ENCODE data around the gene DLX5. TPM values are rescaled to one million over a fixed set of nuclear protein-coding genes. Genes with fewer than 3 reads are reported as not detected.

DLX5 gene
- total RNA-seq, 1 experiment from 2014 or later = not detected

GRCh38 chr7:97013134-97013844, 11.3 kb downstream of the DLX5 start (continued):
- no peak for TF ChIP-seq STAT6 (CRISPR knock-in tag; conservative IDR thresholded peaks at IDR 0.05; ENCODE audit: low read depth)
- TF ChIP-seq GRHL2 (CRISPR knock-in tag; IDR thresholded peaks at IDR 0.05; ENCODE audit: insufficient replicate concordance, severe bottlenecking) = no peak
- no peak for TF ChIP-seq ZMAT4 (CRISPR knock-in tag; IDR thresholded peaks at IDR 0.05)
- TF ChIP-seq, protein P1, sequence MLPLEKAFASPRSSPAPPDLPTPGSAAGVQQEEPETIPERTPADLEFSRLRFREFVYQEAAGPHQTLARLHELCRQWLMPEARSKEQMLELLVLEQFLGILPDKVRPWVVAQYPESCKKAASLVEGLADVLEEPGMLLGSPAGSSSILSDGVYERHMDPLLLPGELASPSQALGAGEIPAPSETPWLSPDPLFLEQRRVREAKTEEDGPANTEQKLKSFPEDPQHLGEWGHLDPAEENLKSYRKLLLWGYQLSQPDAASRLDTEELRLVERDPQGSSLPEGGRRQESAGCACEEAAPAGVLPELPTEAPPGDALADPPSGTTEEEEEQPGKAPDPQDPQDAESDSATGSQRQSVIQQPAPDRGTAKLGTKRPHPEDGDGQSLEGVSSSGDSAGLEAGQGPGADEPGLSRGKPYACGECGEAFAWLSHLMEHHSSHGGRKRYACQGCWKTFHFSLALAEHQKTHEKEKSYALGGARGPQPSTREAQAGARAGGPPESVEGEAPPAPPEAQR (CRISPR knock-in tag; IDR thresholded peaks at IDR 0.05) = no peak
- no peak for TF ChIP-seq PREB (CRISPR knock-in tag; IDR thresholded peaks at IDR 0.05; ENCODE audit: borderline replicate concordance)
- TF ChIP-seq, protein P2, sequence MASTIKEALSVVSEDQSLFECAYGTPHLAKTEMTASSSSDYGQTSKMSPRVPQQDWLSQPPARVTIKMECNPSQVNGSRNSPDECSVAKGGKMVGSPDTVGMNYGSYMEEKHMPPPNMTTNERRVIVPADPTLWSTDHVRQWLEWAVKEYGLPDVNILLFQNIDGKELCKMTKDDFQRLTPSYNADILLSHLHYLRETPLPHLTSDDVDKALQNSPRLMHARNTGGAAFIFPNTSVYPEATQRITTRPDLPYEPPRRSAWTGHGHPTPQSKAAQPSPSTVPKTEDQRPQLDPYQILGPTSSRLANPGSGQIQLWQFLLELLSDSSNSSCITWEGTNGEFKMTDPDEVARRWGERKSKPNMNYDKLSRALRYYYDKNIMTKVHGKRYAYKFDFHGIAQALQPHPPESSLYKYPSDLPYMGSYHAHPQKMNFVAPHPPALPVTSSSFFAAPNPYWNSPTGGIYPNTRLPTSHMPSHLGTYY (CRISPR knock-in tag; IDR thresholded peaks at IDR 0.05) = no peak
- TF ChIP-seq CBFB (CRISPR knock-in tag; IDR thresholded peaks at IDR 0.05; ENCODE audit: low read depth) = no peak
- no peak for TF ChIP-seq MYBL2 (CRISPR knock-in tag; IDR thresholded peaks at IDR 0.05)
- TF ChIP-seq, protein P3, sequence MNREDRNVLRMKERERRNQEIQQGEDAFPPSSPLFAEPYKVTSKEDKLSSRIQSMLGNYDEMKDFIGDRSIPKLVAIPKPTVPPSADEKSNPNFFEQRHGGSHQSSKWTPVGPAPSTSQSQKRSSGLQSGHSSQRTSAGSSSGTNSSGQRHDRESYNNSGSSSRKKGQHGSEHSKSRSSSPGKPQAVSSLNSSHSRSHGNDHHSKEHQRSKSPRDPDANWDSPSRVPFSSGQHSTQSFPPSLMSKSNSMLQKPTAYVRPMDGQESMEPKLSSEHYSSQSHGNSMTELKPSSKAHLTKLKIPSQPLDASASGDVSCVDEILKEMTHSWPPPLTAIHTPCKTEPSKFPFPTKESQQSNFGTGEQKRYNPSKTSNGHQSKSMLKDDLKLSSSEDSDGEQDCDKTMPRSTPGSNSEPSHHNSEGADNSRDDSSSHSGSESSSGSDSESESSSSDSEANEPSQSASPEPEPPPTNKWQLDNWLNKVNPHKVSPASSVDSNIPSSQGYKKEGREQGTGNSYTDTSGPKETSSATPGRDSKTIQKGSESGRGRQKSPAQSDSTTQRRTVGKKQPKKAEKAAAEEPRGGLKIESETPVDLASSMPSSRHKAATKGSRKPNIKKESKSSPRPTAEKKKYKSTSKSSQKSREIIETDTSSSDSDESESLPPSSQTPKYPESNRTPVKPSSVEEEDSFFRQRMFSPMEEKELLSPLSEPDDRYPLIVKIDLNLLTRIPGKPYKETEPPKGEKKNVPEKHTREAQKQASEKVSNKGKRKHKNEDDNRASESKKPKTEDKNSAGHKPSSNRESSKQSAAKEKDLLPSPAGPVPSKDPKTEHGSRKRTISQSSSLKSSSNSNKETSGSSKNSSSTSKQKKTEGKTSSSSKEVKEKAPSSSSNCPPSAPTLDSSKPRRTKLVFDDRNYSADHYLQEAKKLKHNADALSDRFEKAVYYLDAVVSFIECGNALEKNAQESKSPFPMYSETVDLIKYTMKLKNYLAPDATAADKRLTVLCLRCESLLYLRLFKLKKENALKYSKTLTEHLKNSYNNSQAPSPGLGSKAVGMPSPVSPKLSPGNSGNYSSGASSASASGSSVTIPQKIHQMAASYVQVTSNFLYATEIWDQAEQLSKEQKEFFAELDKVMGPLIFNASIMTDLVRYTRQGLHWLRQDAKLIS (CRISPR knock-in tag; IDR thresholded peaks at IDR 0.05; ENCODE audit: borderline replicate concordance) = no peak
- TF ChIP-seq E2F4 (CRISPR knock-in tag; IDR thresholded peaks at IDR 0.05; ENCODE audit: borderline replicate concordance, low read depth) = no peak
- TF ChIP-seq, protein P4, sequence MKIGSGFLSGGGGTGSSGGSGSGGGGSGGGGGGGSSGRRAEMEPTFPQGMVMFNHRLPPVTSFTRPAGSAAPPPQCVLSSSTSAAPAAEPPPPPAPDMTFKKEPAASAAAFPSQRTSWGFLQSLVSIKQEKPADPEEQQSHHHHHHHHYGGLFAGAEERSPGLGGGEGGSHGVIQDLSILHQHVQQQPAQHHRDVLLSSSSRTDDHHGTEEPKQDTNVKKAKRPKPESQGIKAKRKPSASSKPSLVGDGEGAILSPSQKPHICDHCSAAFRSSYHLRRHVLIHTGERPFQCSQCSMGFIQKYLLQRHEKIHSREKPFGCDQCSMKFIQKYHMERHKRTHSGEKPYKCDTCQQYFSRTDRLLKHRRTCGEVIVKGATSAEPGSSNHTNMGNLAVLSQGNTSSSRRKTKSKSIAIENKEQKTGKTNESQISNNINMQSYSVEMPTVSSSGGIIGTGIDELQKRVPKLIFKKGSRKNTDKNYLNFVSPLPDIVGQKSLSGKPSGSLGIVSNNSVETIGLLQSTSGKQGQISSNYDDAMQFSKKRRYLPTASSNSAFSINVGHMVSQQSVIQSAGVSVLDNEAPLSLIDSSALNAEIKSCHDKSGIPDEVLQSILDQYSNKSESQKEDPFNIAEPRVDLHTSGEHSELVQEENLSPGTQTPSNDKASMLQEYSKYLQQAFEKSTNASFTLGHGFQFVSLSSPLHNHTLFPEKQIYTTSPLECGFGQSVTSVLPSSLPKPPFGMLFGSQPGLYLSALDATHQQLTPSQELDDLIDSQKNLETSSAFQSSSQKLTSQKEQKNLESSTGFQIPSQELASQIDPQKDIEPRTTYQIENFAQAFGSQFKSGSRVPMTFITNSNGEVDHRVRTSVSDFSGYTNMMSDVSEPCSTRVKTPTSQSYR (CRISPR knock-in tag; IDR thresholded peaks at IDR 0.05) = no peak
